Ovary (tissue), 9 donors: ENCODE data around the gene AFF1. TPM values are rescaled to one million over a fixed set of nuclear protein-coding genes. Genes with fewer than 3 reads are reported as not detected.

ENCODE experiments used
- DNase-seq, 5 donors: peaks; one replicate each; pipeline ENCODE4 v3.0.0-alpha.2; 2019 to 2020
- H3K27ac ChIP-seq, 2 donors: fragments of 200-600 bp; one replicate each; pipeline versions ENCODE4 v1.5.1 to v1.8.0; 2019 to 2022
- H3K27me3 ChIP-seq: fragments of 200-600 bp; one replicate; pipeline ENCODE4 v1.8.0; 2022
- H3K36me3 ChIP-seq: fragments of 200-600 bp; sonication (generic); one replicate; pipeline ENCODE4 v1.5.1; 2019
- H3K4me1 ChIP-seq: one replicate; pipeline ENCODE4 v1.8.1; 2013; ENCODE audit warnings: mild to moderate bottlenecking, moderate library complexity; ENCODE audit not compliant: insufficient read depth
- H3K4me3 ChIP-seq: fragments of 200-600 bp; sonication (generic); one replicate; pipeline ENCODE4 v1.5.1; 2017
- H3K9me3 ChIP-seq, 2 donors: fragments of 200-600 bp in 1 of 2; sonication (generic) in 1 of 2; one replicate each; pipeline versions ENCODE4 v1.5.1 to v1.8.1; 2013 to 2019; ENCODE audit warnings: mild to moderate bottlenecking in 1 of 2, moderate library complexity in 1 of 2
- CTCF ChIP-seq, 3 donors: fragments of 450-650 bp in 2 of 3; fragments of 200-600 bp in 1 of 3; IDR thresholded peaks; one replicate each; pipeline versions ENCODE4 v1.5.1 to v1.8.0; 2016 to 2022; ENCODE audit warnings: antibody characterized with exemption in 3 of 3, mild to moderate bottlenecking in 1 of 3
- EP300 ChIP-seq: sonication (generic); formaldehyde crosslinking; IDR thresholded peaks from one replicate; pipeline ENCODE4 v1.6.1; 2017; ENCODE audit warnings: antibody characterized with exemption
- POLR2A ChIP-seq: fragments of 450-650 bp; IDR thresholded peaks from one replicate; pipeline ENCODE4 v1.6.1; 2017; ENCODE audit warnings: antibody characterized with exemption, mild to moderate bottlenecking, moderate library complexity
- WGBS, 3 donors: extraction: QIAGEN DNeasy Blood & Tissue Kit in 1 of 3; methylation state at CpG; one replicate each; pipeline versions ENCODE4 v1.1.5 to v1.1.7; 2013 to 2017; 5-methylcytosine and 5-hydroxymethylcytosine counted together
- intact Hi-C, 4 donors: fragments of 100-400 bp; cut with DNase I; formaldehyde crosslinking; loops; one replicate each; pipeline versions ENCODE4 v1.11.0 to v1.15.1; 2022 to 2023
- polyA plus RNA-seq, 2 donors: library from polyadenylated mRNA; stranded (reverse); fragments of 200-250 nt in 1 of 2; fragments of 350-450 nt in 1 of 2; fragmentation: Illumina TruSeq in 1 of 2; extraction: RNeasy Lipid Tissue Mini Kit (QIAGEN cat#74804) in 1 of 2; gene quantifications; one replicate each; pipeline ENCODE4 v1.2.3, GENCODE V29; 2013 to 2014
- total RNA-seq, 7 donors: library from RNA; depleted of rRNA in 2 of 7; stranded (reverse); fragments of >200 nt in 2 of 7; fragmentation: NEBNext Ultra II Directional in 3 of 7; extraction: Animal tissue kit (Norgen Biotek cat#: 25700) in 3 of 7; gene quantifications; one replicate each; pipeline versions ENCODE4 v1.1.0 to v1.2.4, GENCODE V29; 2016 to 2023
- donor health status: DM: no; HTN: no; CAD: no; lungs with moderate emphysema.
- donor health status: DM: no; HTN: no; CAD: no.
- donor health status: Bipolar disorder and iron deficiency.
- donor health status: DM: yes; HTN: yes; CAD: no.
- donor health status: DM: no; HTN: no; CAD: no.
- donor health status: DM: yes; HTN: yes; CAD: no.

Gene AFF1
- total and polyA plus RNA-seq, 9 donors: 26.0 to 107 (median 76.7) TPM

GRCh38 chr4:87109121-87109520, 174.3 kb downstream of the AFF1 start:
- intact Hi-C loops: no loop called here
- TF ChIP-seq POLR2A: no peak
- no peak for TF ChIP-seq CTCF (IDR thresholded peaks at IDR 0.05)
- TF ChIP-seq EP300: no peak
- 84 to 91% (median 85%) methylated on average over 3 of the region's 3 CpGs for WGBS, 3 donors
- Histone ChIP-seq H3K36me3 (no peaks in the 10 kb centered on the region), H3K9me3 (no peaks in the 10 kb centered on the region), H3K4me3 (no peak overlapping the region), H3K27me3 (no peaks in the 10 kb centered on the region), H3K4me1 (peaks cover 5% of the 10 kb centered on the region), H3K27ac (no peak overlapping the region)
- DNase-seq: no peak

GRCh38 chr4:87109945-87110344, 175.1 kb downstream of the AFF1 start:
- no peak for DNase-seq
- H3K4me3 ChIP-seq: no peak overlapping the region
- WGBS, 3 donors: 94 to 98% (median 97%) methylated on average over 1 of the region's 1 CpG
- H3K27ac ChIP-seq: no peak overlapping the region
- intact Hi-C loops: no loop called here
- H3K36me3 ChIP-seq: no peaks in the 10 kb centered on the region
- H3K9me3 ChIP-seq: no peaks in the 10 kb centered on the region
- H3K27me3 ChIP-seq: no peaks in the 10 kb centered on the region
- TF ChIP-seq EP300 (no peak), POLR2A (no peak), CTCF (IDR thresholded peaks at IDR 0.05) (no peak)
- peaks cover 4% of the 10 kb centered on the region for H3K4me1 ChIP-seq

- WGBS, 3 donors: 95 to 98% (median 96%) methylated on average over 4 of the region's 4 CpGs
- H3K27me3 ChIP-seq: no peaks in the 10 kb centered on the region
- H3K36me3 ChIP-seq: no peaks in the 10 kb centered on the region
- DNase-seq: no peak
- peaks cover 4% of the 10 kb centered on the region for H3K4me1 ChIP-seq
- TF ChIP-seq POLR2A (no peak), CTCF (IDR thresholded peaks at IDR 0.05) (no peak), EP300 (no peak)
- intact Hi-C loops: no loop called here
- H3K27ac ChIP-seq: no peak overlapping the region
- no peak overlapping the region for H3K4me3 ChIP-seq
- H3K9me3 ChIP-seq: no peaks in the 10 kb centered on the region
Measured at GRCh38 chr4:87112063-87112462, 177.3 kb downstream of the AFF1 start.

- no peaks in the 10 kb centered on the region for H3K36me3 ChIP-seq
- intact Hi-C loops: no loop called here
Measured at GRCh38 chr4:87114245-87115062, 179.6 kb downstream of the AFF1 start.

GRCh38 chr4:87116231-87116630, 181.4 kb downstream of the AFF1 start:
- Histone ChIP-seq H3K4me1 (peaks cover 5% of the 10 kb centered on the region), H3K9me3 (no peaks in the 10 kb centered on the region), H3K27me3 (no peaks in the 10 kb centered on the region), H3K36me3 (no peaks in the 10 kb centered on the region), H3K27ac (no peak overlapping the region), H3K4me3 (no peak overlapping the region)
- WGBS, 3 donors: 91 to 96% (median 94%) methylated on average over 1 of the region's 1 CpG
- no peak for DNase-seq
- intact Hi-C loops: no loop called here
- TF ChIP-seq EP300: no peak
- no peak for TF ChIP-seq CTCF (IDR thresholded peaks at IDR 0.05)
- no peak for TF ChIP-seq POLR2A

More at GRCh38 chr4:87114245-87115062, 179.6 kb downstream of the AFF1 start:
- Histone ChIP-seq H3K27ac (no peak overlapping the region), H3K4me1 (no peaks in the 10 kb centered on the region), H3K27me3 (no peaks in the 10 kb centered on the region), H3K9me3 (no peaks in the 10 kb centered on the region), H3K4me3 (no peak overlapping the region)
- 89 to 92% (median 89%) methylated on average over 23 to 24 of the region's 24 CpGs for WGBS, 3 donors
- no peak for DNase-seq
- TF ChIP-seq POLR2A: no peak
